Mammary epithelial cell (primary cell): ENCODE results near the gene C6orf141.

Experiments
- EZH2 ChIP-seq: IDR thresholded peaks from 2 replicates; pipeline ENCODE4 v1.6.1; 2012; ENCODE audit warnings: low read length, inconsistent platforms, borderline replicate concordance
- TF ChIP-seq, protein P1 (sequence below), 2 donors: IDR thresholded peaks in 1 of 2; conservative IDR thresholded peaks in 1 of 2; 2 replicates each; pipeline ENCODE4 v1.5.1; 2011 to 2012; ENCODE audit warnings: inconsistent platforms in 2 of 2, low read length in 2 of 2, mild to moderate bottlenecking in 2 of 2, control low read depth in 1 of 2, low read depth in 1 of 2; ENCODE audit not compliant: insufficient read depth in 1 of 2; ENCODE audit errors: extremely low read depth in 1 of 2

DNA sequence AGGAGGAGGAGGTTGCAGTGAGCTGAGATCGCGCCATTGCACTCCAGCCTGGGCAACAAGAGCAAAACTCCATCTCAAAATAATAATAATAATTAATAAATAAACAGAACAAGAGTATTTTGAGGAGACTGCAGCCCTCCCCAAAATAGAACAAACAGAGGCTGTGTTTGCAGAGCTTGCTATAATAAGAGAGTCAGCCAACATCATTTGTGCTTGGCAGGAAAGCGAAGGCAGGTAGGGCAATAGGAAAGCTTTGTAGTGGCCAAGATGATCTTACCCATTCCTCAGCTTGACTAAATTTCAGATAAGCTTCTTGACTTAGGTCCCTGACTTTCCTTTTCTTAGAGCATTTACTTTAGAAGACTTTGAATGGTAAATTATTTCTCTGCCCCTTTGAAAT lies 6.7 kb downstream of the C6orf141 start:
- TF ChIP-seq, protein P1, sequence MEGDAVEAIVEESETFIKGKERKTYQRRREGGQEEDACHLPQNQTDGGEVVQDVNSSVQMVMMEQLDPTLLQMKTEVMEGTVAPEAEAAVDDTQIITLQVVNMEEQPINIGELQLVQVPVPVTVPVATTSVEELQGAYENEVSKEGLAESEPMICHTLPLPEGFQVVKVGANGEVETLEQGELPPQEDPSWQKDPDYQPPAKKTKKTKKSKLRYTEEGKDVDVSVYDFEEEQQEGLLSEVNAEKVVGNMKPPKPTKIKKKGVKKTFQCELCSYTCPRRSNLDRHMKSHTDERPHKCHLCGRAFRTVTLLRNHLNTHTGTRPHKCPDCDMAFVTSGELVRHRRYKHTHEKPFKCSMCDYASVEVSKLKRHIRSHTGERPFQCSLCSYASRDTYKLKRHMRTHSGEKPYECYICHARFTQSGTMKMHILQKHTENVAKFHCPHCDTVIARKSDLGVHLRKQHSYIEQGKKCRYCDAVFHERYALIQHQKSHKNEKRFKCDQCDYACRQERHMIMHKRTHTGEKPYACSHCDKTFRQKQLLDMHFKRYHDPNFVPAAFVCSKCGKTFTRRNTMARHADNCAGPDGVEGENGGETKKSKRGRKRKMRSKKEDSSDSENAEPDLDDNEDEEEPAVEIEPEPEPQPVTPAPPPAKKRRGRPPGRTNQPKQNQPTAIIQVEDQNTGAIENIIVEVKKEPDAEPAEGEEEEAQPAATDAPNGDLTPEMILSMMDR (conservative IDR thresholded peaks at IDR 0.05 in 1 of 2, IDR thresholded peaks at IDR 0.05 in 1 of 2; ENCODE audit: extremely low read depth in 1 of 2, insufficient read depth in 1 of 2, low read depth in 1 of 2, low read length in 2 of 2), result no peak
- no peak for TF ChIP-seq EZH2
